ENCODE measurements around the gene KDM2B. TPM values are rescaled to one million over a fixed set of nuclear protein-coding genes. Genes with fewer than 3 reads are reported as not detected.
A peak's percentile ranks its signal among the peaks of the same experiment; 100 is the strongest.

Gene KDM2B
- total and polyA plus RNA-seq, 10 of the 15 experiments (the other 5 are each of a cell fraction or from before 2014, with no cell fraction given), result 13.6 to 124 (median 40.4) TPM

DNA sequence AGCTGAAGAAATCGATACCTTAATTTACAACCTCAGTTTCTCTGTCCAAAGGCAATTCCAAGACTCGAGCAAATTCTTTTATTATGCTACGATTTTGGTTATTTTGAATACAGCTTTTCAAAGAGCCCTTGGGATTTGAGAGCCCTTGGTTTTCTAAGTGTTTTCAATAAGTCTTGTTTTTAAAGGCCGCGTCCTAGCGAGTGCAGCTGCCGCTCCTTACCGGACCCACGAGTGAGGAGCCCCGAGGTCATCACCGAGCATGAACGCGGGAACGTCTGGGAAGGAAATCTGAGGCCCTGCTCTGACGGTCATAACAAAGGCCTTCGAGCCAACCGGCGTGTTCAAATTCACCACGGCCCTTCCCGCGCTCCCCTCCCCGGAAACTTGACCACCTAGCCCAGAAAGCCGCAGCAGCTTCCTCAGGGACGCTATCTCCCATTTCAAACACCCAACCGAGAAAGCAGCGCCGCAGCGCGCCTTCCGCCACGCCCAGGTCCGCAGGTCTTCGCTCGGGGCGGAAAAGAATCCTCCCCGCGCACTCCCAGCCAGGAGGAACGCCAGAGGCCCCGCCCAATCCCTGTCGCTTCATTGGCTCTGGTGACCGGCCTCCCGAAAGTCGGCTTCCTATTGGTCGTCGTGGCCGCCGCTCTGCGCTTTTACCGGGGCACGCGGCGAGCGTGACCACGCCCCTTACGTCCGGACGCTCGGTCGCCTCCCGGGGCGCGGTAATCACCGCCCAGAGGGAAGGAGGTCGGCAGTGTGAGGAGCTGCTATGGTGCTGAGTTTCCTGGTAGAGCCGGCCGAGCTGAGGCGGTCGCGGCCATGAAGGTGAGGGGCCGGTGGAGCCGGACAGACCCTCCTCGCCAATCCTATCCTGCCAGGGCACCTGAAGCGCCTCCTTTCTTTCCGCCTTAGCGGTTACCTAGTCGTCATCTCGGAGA, 181.2 kb downstream of the KDM2B start, which contains the start of gene RNF34 (continued):
- TF ChIP-seq HDAC6 (IDR thresholded peaks at IDR 0.05; ENCODE audit: unreplicated experiment) (no peak), BRCA1 (IDR thresholded peaks at IDR 0.05; ENCODE audit: low read depth, low read length) (no peak), NFIC (IDR thresholded peaks at IDR 0.05; ENCODE audit: low read depth, low read length) (no peak), TBL1XR1 (IDR thresholded peaks at IDR 0.05; ENCODE audit: low read depth, low read length) (peak; percentile 51; the same call in 1 of the 2 replicates), FOS (IDR thresholded peaks at IDR 0.05; ENCODE audit: borderline replicate concordance, extremely low read depth, insufficient read length) (peak; percentile 61), JUND (IDR thresholded peaks at IDR 0.05; ENCODE audit: low read depth, low read length) (no peak), IKZF2 (IDR thresholded peaks at IDR 0.05) (peak; percentile 72 to 76; a peak in 3 of 4 replicates), SREBF1 (IDR thresholded peaks at IDR 0.05; ENCODE audit: low read length) (no peak), NR2F1 (conservative IDR thresholded peaks at IDR 0.05) (no peak), NR2C2 (IDR thresholded peaks at IDR 0.05; ENCODE audit: borderline replicate concordance, control insufficient read depth, insufficient read length, low read depth) (no peak), TCF3 (IDR thresholded peaks at IDR 0.05; ENCODE audit: borderline replicate concordance, insufficient read depth, low read depth, low read length) (peak; percentile 57; the same call in 1 of the 2 replicates), YBX1 (IDR thresholded peaks at IDR 0.05) (no peak), MEF2B (IDR thresholded peaks at IDR 0.05; ENCODE audit: partially characterized antibody, poor library complexity, severe bottlenecking) (no peak)
- TF ChIP-seq, protein P1, sequence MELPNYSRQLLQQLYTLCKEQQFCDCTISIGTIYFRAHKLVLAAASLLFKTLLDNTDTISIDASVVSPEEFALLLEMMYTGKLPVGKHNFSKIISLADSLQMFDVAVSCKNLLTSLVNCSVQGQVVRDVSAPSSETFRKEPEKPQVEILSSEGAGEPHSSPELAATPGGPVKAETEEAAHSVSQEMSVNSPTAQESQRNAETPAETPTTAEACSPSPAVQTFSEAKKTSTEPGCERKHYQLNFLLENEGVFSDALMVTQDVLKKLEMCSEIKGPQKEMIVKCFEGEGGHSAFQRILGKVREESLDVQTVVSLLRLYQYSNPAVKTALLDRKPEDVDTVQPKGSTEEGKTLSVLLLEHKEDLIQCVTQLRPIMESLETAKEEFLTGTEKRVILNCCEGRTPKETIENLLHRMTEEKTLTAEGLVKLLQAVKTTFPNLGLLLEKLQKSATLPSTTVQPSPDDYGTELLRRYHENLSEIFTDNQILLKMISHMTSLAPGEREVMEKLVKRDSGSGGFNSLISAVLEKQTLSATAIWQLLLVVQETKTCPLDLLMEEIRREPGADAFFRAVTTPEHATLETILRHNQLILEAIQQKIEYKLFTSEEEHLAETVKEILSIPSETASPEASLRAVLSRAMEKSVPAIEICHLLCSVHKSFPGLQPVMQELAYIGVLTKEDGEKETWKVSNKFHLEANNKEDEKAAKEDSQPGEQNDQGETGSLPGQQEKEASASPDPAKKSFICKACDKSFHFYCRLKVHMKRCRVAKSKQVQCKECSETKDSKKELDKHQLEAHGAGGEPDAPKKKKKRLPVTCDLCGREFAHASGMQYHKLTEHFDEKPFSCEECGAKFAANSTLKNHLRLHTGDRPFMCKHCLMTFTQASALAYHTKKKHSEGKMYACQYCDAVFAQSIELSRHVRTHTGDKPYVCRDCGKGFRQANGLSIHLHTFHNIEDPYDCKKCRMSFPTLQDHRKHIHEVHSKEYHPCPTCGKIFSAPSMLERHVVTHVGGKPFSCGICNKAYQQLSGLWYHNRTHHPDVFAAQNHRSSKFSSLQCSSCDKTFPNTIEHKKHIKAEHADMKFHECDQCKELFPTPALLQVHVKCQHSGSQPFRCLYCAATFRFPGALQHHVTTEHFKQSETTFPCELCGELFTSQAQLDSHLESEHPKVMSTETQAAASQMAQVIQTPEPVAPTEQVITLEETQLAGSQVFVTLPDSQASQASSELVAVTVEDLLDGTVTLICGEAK (IDR thresholded peaks at IDR 0.05; ENCODE audit: borderline replicate concordance), result peak; percentile 86
- TF ChIP-seq, protein P2, sequence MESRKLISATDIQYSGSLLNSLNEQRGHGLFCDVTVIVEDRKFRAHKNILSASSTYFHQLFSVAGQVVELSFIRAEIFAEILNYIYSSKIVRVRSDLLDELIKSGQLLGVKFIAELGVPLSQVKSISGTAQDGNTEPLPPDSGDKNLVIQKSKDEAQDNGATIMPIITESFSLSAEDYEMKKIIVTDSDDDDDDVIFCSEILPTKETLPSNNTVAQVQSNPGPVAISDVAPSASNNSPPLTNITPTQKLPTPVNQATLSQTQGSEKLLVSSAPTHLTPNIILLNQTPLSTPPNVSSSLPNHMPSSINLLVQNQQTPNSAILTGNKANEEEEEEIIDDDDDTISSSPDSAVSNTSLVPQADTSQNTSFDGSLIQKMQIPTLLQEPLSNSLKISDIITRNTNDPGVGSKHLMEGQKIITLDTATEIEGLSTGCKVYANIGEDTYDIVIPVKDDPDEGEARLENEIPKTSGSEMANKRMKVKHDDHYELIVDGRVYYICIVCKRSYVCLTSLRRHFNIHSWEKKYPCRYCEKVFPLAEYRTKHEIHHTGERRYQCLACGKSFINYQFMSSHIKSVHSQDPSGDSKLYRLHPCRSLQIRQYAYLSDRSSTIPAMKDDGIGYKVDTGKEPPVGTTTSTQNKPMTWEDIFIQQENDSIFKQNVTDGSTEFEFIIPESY (IDR thresholded peaks at IDR 0.05), result no peak
- TF ChIP-seq, protein P3, sequence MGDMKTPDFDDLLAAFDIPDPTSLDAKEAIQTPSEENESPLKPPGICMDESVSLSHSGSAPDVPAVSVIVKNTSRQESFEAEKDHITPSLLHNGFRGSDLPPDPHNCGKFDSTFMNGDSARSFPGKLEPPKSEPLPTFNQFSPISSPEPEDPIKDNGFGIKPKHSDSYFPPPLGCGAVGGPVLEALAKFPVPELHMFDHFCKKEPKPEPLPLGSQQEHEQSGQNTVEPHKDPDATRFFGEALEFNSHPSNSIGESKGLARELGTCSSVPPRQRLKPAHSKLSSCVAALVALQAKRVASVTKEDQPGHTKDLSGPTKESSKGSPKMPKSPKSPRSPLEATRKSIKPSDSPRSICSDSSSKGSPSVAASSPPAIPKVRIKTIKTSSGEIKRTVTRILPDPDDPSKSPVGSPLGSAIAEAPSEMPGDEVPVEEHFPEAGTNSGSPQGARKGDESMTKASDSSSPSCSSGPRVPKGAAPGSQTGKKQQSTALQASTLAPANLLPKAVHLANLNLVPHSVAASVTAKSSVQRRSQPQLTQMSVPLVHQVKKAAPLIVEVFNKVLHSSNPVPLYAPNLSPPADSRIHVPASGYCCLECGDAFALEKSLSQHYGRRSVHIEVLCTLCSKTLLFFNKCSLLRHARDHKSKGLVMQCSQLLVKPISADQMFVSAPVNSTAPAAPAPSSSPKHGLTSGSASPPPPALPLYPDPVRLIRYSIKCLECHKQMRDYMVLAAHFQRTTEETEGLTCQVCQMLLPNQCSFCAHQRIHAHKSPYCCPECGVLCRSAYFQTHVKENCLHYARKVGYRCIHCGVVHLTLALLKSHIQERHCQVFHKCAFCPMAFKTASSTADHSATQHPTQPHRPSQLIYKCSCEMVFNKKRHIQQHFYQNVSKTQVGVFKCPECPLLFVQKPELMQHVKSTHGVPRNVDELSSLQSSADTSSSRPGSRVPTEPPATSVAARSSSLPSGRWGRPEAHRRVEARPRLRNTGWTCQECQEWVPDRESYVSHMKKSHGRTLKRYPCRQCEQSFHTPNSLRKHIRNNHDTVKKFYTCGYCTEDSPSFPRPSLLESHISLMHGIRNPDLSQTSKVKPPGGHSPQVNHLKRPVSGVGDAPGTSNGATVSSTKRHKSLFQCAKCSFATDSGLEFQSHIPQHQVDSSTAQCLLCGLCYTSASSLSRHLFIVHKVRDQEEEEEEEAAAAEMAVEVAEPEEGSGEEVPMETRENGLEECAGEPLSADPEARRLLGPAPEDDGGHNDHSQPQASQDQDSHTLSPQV (IDR thresholded peaks at IDR 0.05), result no peak
- TF ChIP-seq, protein P4, sequence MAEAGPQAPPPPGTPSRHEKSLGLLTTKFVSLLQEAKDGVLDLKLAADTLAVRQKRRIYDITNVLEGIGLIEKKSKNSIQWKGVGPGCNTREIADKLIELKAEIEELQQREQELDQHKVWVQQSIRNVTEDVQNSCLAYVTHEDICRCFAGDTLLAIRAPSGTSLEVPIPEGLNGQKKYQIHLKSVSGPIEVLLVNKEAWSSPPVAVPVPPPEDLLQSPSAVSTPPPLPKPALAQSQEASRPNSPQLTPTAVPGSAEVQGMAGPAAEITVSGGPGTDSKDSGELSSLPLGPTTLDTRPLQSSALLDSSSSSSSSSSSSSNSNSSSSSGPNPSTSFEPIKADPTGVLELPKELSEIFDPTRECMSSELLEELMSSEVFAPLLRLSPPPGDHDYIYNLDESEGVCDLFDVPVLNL (IDR thresholded peaks at IDR 0.05; ENCODE audit: low read depth, low read length), result peak; percentile 78

All from GM12878 (cell line).